Breast epithelium (tissue), 3 donors: ENCODE data around the gene CT45A9.

Source experiments
- POLR2A ChIP-seq: fragments of 450-650 bp; IDR thresholded peaks from one replicate; pipeline ENCODE4 v1.6.1; 2016; ENCODE audit warnings: antibody characterized with exemption, mild to moderate bottlenecking, moderate library complexity
- POLR2AphosphoS5 ChIP-seq, 3 donors: sonication (generic); formaldehyde crosslinking; IDR thresholded peaks; one replicate each; pipeline ENCODE4 v1.6.1; 2017; ENCODE audit warnings: antibody characterized with exemption in 3 of 3
- TF ChIP-seq, protein P1 (sequence below), 3 donors: fragments of 450-650 bp; IDR thresholded peaks; one replicate each; pipeline ENCODE4 v1.5.1; 2016 to 2017; ENCODE audit warnings: antibody characterized with exemption in 3 of 3, mild to moderate bottlenecking in 3 of 3, moderate library complexity in 3 of 3

DNA sequence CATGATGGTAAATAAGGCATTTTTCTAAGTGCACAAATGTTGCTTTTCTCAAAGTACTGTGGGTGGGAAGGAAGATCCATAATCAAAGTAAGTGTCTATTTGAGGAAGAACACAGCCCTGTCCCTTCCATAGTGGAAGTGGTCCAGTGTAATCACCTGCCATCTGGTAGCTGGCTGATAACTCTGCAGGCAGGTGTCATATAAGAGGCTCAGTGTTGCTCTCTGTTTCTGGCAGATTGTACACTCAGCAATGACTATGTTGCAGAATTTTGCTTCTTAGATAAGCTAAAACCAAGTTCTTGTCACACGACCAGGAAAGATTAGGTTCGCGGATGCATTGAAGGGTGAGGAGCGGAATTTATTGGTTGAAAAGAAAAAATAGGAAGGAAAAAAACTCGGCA lies 42.8 kb upstream of the CT45A9 start:
- TF ChIP-seq, protein P1, sequence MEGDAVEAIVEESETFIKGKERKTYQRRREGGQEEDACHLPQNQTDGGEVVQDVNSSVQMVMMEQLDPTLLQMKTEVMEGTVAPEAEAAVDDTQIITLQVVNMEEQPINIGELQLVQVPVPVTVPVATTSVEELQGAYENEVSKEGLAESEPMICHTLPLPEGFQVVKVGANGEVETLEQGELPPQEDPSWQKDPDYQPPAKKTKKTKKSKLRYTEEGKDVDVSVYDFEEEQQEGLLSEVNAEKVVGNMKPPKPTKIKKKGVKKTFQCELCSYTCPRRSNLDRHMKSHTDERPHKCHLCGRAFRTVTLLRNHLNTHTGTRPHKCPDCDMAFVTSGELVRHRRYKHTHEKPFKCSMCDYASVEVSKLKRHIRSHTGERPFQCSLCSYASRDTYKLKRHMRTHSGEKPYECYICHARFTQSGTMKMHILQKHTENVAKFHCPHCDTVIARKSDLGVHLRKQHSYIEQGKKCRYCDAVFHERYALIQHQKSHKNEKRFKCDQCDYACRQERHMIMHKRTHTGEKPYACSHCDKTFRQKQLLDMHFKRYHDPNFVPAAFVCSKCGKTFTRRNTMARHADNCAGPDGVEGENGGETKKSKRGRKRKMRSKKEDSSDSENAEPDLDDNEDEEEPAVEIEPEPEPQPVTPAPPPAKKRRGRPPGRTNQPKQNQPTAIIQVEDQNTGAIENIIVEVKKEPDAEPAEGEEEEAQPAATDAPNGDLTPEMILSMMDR (IDR thresholded peaks at IDR 0.05), result no peak
- TF ChIP-seq POLR2AphosphoS5 (IDR thresholded peaks at IDR 0.05) (no peak), POLR2A (no peak)
